Measurements from ENCODE around the gene FYN. TPM values are rescaled to one million over a fixed set of nuclear protein-coding genes. Genes with fewer than 3 reads are reported as not detected.

FYN gene
- total and polyA plus RNA-seq, 2 of the 8 experiments (the other 6 are each of a cell fraction or from before 2014, with no cell fraction given), result 46.8 to 97.2 TPM

GRCh38 chr6:111843347-111844147 is 29.7 kb downstream of the FYN start:
- Histone ChIP-seq H3K4me1 (replicated peaks in 1 of 4; ENCODE audit: control insufficient read depth in 3 of 4, insufficient read depth in 4 of 4, low read length in 3 of 4) (peaks cover 16 to 31% (median 23%) of the 10 kb centered on the region in 4 experiments), H2AK5ac (ENCODE audit: low read depth, low read length) (0 out of 2 replicates have a peak overlapping the region, but pooled peaks have one; percentile 70), H3K9me3 (ENCODE audit: insufficient read depth in 2 of 2, low read depth in 1 of 2, low read length in 1 of 2) (no peaks in the 10 kb centered on the region), H2BK20ac (ENCODE audit: low read length) (0 out of 2 replicates have a peak overlapping the region, but pooled peaks have one; percentile 9), H4K91ac (replicated peaks; ENCODE audit: insufficient read length, low read length) (no peak overlapping the region), H3K79me2 (ENCODE audit: control insufficient read depth in 1 of 2, insufficient read depth in 2 of 2, low read length in 2 of 2) (peaks cover 0 to 28% of the 10 kb centered on the region in 2 experiments; a peak in 2 of 4 replicates), H3K56ac (replicated peaks; ENCODE audit: insufficient read length, low read depth, low read length) (no peak overlapping the region), H3K23ac (ENCODE audit: insufficient read length) (no peak overlapping the region), H3K4me3 (ENCODE audit: extremely low read depth in 1 of 4, insufficient read depth in 2 of 4, low read depth in 3 of 4, low read length in 4 of 4) (no peak overlapping the region), H3K23me2 (ENCODE audit: low read depth, low read length) (no peaks in the 10 kb centered on the region), H3K18ac (ENCODE audit: extremely low read depth, low read length) (peak overlapping the region; percentile 82; the same call in 1 of the 2 replicates), H3K4ac (replicated peaks; ENCODE audit: insufficient read length, low read depth, low read length) (no peak overlapping the region), H3K27me3 (replicated peaks in 1 of 4; ENCODE audit: control insufficient read depth in 3 of 4, extremely low read depth in 1 of 4, insufficient read depth in 3 of 4, low read length in 3 of 4) (no peaks in the 10 kb centered on the region), H3K4me2 (ENCODE audit: insufficient read depth in 1 of 2, low read depth in 2 of 2, low read length in 2 of 2) (no peak overlapping the region; a peak in 1 of 4 replicates), H3K14ac (ENCODE audit: insufficient read length) (no peak overlapping the region), H2BK12ac (ENCODE audit: low read depth, low read length) (no peak overlapping the region; the same call in 1 of the 2 replicates), H2AFZ (ENCODE audit: low read length) (no peak overlapping the region), H4K20me1 (replicated peaks in 1 of 2; ENCODE audit: control insufficient read depth in 1 of 2, insufficient read depth in 2 of 2, low read length in 2 of 2) (peaks cover 0 to 12% of the 10 kb centered on the region in 2 experiments), H3K36me3 (ENCODE audit: control insufficient read depth in 2 of 4, insufficient read depth in 4 of 4, low read length in 3 of 4) (no peaks in the 10 kb centered on the region), H4K8ac (ENCODE audit: extremely low read depth, insufficient read depth, low read length) (no peak overlapping the region), H2BK5ac (ENCODE audit: low read depth, low read length) (no peak overlapping the region), H3K27ac (ENCODE audit: low read depth, low read length) (no peak overlapping the region), H4K5ac (ENCODE audit: insufficient read length, low read depth, low read length) (no peak overlapping the region), H3K79me1 (ENCODE audit: low read depth, low read length) (peaks cover 7% of the 10 kb centered on the region; the same call in 1 of the 2 replicates), H2BK15ac (ENCODE audit: low read length) (peak overlapping the region; percentile 12; the same call in 1 of the 2 replicates), H2BK120ac (replicated peaks; ENCODE audit: low read depth, low read length) (no peak overlapping the region), H3K9ac (replicated peaks in 1 of 4; ENCODE audit: extremely low read depth in 1 of 4, low read depth in 3 of 4, low read length in 3 of 4) (no peak overlapping the region)
- no peak for TF ChIP-seq TAF1 (IDR thresholded peaks at IDR 0.05; ENCODE audit: low read depth, low read length)
- no peak for TF ChIP-seq RFX5 (IDR thresholded peaks at IDR 0.05; ENCODE audit: borderline replicate concordance, low read depth, low read length)
- TF ChIP-seq SRF (IDR thresholded peaks at IDR 0.05; ENCODE audit: low read depth, low read length), result no peak
- no peak for TF ChIP-seq TCF12 (IDR thresholded peaks at IDR 0.05; ENCODE audit: low read depth, low read length)
- no peak for TF ChIP-seq ASH2L (IDR thresholded peaks at IDR 0.05; ENCODE audit: low read length)
- TF ChIP-seq E2F6 (IDR thresholded peaks at IDR 0.05), result no peak
- TF ChIP-seq SP1 (IDR thresholded peaks at IDR 0.05; ENCODE audit: low read depth, low read length), result no peak
- no peak for TF ChIP-seq FOSL1 (IDR thresholded peaks at IDR 0.05; ENCODE audit: insufficient read depth, low read depth, low read length)
- no peak for TF ChIP-seq POLR2A (IDR thresholded peaks at IDR 0.05; ENCODE audit: control extremely low read depth in 1 of 2, low read depth in 2 of 2, low read length in 2 of 2)
- TF ChIP-seq NRF1 (IDR thresholded peaks at IDR 0.05; ENCODE audit: low read depth, low read length), result no peak
- DNase-seq (ENCODE audit: low read depth in 1 of 2, low spot score in 2 of 2) (no peak), FAIRE-seq (no peak)
- POLR2A ChIA-PET (ENCODE audit: partially characterized antibody), result interaction anchor here (1.5 kb wide), 1 partner anchor 11 kb away, joined by 3 read pairs; no protein-coding TSS in a partner anchor
- WGBS, 2 experiments (ENCODE audit: extremely low coverage in 1 of 2, insufficient coverage in 1 of 2, insufficient read length in 1 of 2, insufficient replicate concordance in 2 of 2, low coverage in 1 of 2, low lambda C conversion rate in 2 of 2, missing lambda C conversion rate in 1 of 2), result 79% methylated on average over 7 of the region's 7 CpGs; no CpG with 5 or more reads in 1 of the 2 experiments
- CTCF ChIA-PET (ENCODE audit: partially characterized antibody), result interaction anchor here (0.6 to 5.1 kb wide), 14 partner anchors 8 to 201 kb away, joined by 3 to 29 read pairs (median 3); no protein-coding TSS in a partner anchor
